Kidney (tissue), 14 donors: Measurements from ENCODE around the gene HTR2C. TPM values are rescaled to one million over a fixed set of nuclear protein-coding genes. Genes with fewer than 3 reads are reported as not detected.
"Not testable (repeated sequence)": the region's sequence is repeated elsewhere in the genome, so short reads cannot be mapped to it uniquely, and the experiment has no call there.

ENCODE experiments used
- DNase-seq, 5 donors: peaks; one replicate each; pipeline ENCODE4 v3.0.0-alpha.2; 2013 to 2020
- FAIRE-seq: peaks from 2 replicates; lab custom pipeline; 2012; peaks lifted over from hg19 to GRCh38; lab: Jason Lieb, UNC
- H3K27ac ChIP-seq, 2 donors: one replicate each; pipeline ENCODE4 v1.7.0; 2013; ENCODE audit warnings: low read depth in 2 of 2, low read length in 2 of 2, inconsistent platforms in 1 of 2
- H3K27me3 ChIP-seq: one replicate; pipeline ENCODE4 v1.7.1; 2013; ENCODE audit warnings: low read length, inconsistent platforms; ENCODE audit not compliant: control insufficient read depth, insufficient read depth
- H3K36me3 ChIP-seq, 3 donors: one replicate each; pipeline versions ENCODE4 v1.7.0 to v1.7.1; 2013; ENCODE audit warnings: low read length in 3 of 3, control low read depth in 1 of 3, inconsistent platforms in 1 of 3; ENCODE audit not compliant: insufficient read depth in 3 of 3, control insufficient read depth in 2 of 3
- H3K4me1 ChIP-seq, 3 donors: one replicate each; pipeline versions ENCODE4 v1.7.0 to v1.7.1; 2013; ENCODE audit warnings: low read length in 3 of 3, inconsistent platforms in 1 of 3, low read depth in 1 of 3; ENCODE audit not compliant: control insufficient read depth in 2 of 3, insufficient read depth in 2 of 3
- H3K4me3 ChIP-seq, 3 donors: one replicate each; pipeline versions ENCODE4 v1.7.0 to v1.8.1; 2013; ENCODE audit warnings: low read length in 3 of 3, control low read depth in 1 of 3, inconsistent platforms in 1 of 3
- H3K9ac ChIP-seq, 3 donors: one replicate each; pipeline versions ENCODE4 v1.7.0 to v1.7.1; 2013; ENCODE audit warnings: low read length in 3 of 3, control low read depth in 1 of 3, inconsistent platforms in 1 of 3
- H3K9me3 ChIP-seq, 3 donors: one replicate each; pipeline versions ENCODE4 v1.7.0 to v1.7.1; 2013; ENCODE audit warnings: low read length in 3 of 3, control low read depth in 1 of 3, inconsistent platforms in 1 of 3; ENCODE audit not compliant: control insufficient read depth in 2 of 3, insufficient read depth in 1 of 3
- intact Hi-C: fragments of 100-400 bp; cut with DNase I; formaldehyde crosslinking; loops from one replicate; pipeline ENCODE4 v1.11.1; 2022
- polyA plus RNA-seq: library from polyadenylated mRNA; stranded (reverse); fragments of 350-450 nt; fragmentation: Illumina TruSeq; extraction: RNeasy Lipid Tissue Mini Kit (QIAGEN cat#74804); gene quantifications from one replicate; pipeline ENCODE4 v1.2.3, GENCODE V29; 2014; ENCODE audit warnings: low read depth, low replicate concordance; ENCODE audit not compliant: insufficient read depth
- total RNA-seq: library from RNA; stranded (reverse); fragmentation: NEBNext Ultra II Directional; extraction: Animal tissue kit (Norgen Biotek cat#: 25700); gene quantifications from one replicate; pipeline ENCODE4 v1.2.1, GENCODE V29; 2021
- TF ChIP-seq, protein P1 (sequence below): IDR thresholded peaks from 3 replicates; pipeline ENCODE4 v1.5.1; 2012; ENCODE audit warnings: mild to moderate bottlenecking, moderate library complexity, borderline replicate concordance; ENCODE audit not compliant: insufficient read depth; ENCODE audit errors: extremely low read depth
- donor health status: control.
- donor health status: control.
- donor health status: control.
- donor health status: control.
- donor health status: control.
- donor health status: DM: yes; HTN: yes; CAD: no.
- donor health status: Normal renal cell carcinoma (clear cell type).

The HTR2C gene
- total and polyA plus RNA-seq, 2 donors from 2014 or later: not detected

DNA sequence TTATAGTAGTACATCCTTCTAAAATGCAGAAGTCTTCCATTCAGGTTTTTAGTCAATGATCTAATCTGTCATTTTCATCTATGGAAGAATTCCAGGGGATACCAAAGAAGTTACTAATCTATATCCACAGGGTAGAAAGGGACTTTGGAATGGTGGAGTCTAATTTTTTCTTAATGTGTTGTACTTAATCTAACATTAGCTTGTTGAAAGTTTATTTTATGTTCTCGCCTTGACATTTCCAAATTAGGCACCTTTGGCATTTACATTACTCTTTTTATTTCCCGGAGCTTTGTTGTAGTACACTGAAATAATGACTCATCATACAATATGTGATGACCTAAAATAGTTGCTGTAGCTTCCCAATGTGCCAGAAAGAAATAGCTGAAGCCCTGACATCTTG, 91.5 kb downstream of the HTR2C start:
- Histone ChIP-seq H3K4me1 (no peaks in the 10 kb centered on the region), H3K9me3 (no peaks in the 10 kb centered on the region), H3K36me3 (no peaks in the 10 kb centered on the region), H3K27me3 (peaks cover 2% of the 10 kb centered on the region), H3K27ac (no peak overlapping the region), H3K9ac (no peak overlapping the region), H3K4me3 (no peak overlapping the region)
- intact Hi-C loops: no loop called here
- TF ChIP-seq, protein P1, sequence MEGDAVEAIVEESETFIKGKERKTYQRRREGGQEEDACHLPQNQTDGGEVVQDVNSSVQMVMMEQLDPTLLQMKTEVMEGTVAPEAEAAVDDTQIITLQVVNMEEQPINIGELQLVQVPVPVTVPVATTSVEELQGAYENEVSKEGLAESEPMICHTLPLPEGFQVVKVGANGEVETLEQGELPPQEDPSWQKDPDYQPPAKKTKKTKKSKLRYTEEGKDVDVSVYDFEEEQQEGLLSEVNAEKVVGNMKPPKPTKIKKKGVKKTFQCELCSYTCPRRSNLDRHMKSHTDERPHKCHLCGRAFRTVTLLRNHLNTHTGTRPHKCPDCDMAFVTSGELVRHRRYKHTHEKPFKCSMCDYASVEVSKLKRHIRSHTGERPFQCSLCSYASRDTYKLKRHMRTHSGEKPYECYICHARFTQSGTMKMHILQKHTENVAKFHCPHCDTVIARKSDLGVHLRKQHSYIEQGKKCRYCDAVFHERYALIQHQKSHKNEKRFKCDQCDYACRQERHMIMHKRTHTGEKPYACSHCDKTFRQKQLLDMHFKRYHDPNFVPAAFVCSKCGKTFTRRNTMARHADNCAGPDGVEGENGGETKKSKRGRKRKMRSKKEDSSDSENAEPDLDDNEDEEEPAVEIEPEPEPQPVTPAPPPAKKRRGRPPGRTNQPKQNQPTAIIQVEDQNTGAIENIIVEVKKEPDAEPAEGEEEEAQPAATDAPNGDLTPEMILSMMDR: no peak
- no peak for DNase-seq
- FAIRE-seq: peak; percentile 15

DNA sequence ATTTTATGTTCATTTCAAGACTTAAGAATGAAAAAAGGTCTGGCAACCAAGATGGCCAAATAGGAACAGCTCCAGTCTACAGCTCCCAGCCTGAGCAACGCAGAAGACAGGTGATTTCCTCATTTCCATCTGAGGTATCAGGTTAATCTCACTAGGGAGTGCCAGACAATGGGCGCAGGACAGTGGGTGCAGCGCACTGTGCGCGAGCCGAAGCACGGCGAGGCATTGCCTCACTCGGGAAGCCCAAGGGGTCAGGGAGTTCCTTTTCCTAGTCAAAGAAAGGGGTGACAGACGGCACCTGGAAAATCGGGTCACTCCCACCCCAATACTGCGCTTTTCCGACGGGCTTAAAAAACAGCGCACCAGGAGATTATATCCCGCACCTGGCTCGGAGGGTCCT, 116.6 kb downstream of the HTR2C start:
- FAIRE-seq, H3K27ac ChIP-seq, H3K9ac ChIP-seq, H3K4me3 ChIP-seq, H3K27me3 ChIP-seq, H3K36me3 ChIP-seq, H3K9me3 ChIP-seq, H3K4me1 ChIP-seq, DNase-seq, intact Hi-C loops: not testable (repeated sequence)

DNA sequence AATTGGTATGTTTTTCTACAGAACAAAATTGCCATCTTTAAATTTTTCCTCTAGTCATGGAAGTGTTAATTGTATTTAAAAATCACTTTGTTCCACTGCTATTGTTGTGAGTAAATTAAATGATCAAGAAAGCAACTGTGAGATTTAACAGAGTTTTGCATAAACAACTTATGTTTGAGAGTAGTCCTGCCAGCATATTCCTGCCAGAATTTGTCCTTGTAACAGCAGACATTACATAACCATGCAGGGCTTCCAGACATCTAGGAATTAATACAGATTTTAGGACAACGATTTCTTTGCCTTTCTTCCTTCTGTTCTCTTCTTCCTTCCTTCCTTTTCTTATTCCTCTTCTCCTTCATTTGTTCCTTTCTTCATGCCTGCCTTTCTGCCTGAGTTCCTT, 125.5 kb downstream of the HTR2C start:
- H3K9me3 ChIP-seq: no peaks in the 10 kb centered on the region
- DNase-seq: no peak
- intact Hi-C loops: no loop called here
- FAIRE-seq: no peak
- H3K36me3 ChIP-seq: no peaks in the 10 kb centered on the region
- H3K27ac ChIP-seq: no peak overlapping the region
- H3K4me1 ChIP-seq: no peaks in the 10 kb centered on the region
- H3K4me3 ChIP-seq: no peak overlapping the region
- no peak overlapping the region for H3K9ac ChIP-seq
- TF ChIP-seq, protein P1: no peak
- H3K27me3 ChIP-seq: no peaks in the 10 kb centered on the region

DNA sequence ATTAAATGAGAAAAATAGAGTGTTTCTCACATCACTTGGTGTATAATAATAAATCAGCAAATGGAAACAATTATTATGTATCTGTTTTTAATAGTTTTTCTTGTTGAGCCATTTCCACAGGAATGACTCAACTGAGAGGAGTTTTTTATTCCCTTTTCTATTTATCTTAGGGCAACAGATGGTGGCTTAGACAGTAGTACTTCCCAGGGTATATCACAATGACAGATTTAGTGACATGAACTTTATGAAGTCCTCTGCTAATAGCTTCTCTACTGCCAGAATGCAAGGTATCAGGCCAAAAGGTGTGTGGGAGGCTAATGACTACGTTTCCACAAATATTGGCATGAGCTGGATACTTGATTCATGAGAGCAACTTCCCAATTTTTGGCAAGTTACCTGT, 126.7 kb downstream of the HTR2C start:
- intact Hi-C loops: no loop called here
- Histone ChIP-seq H3K4me3 (no peak overlapping the region), H3K4me1 (no peaks in the 10 kb centered on the region), H3K27me3 (no peaks in the 10 kb centered on the region), H3K9me3 (no peaks in the 10 kb centered on the region), H3K9ac (no peak overlapping the region), H3K36me3 (no peaks in the 10 kb centered on the region), H3K27ac (no peak overlapping the region)
- DNase-seq (no peak), FAIRE-seq (no peak)
- TF ChIP-seq, protein P1: no peak
